ENCODE data around the gene FXR2. TPM values are rescaled to one million over a fixed set of nuclear protein-coding genes. Genes with fewer than 3 reads are reported as not detected.

Gene FXR2
- total RNA-seq, 1 experiment from 2014 or later, result 11.4 TPM

GRCh38 chr17:7573324-7574080, 41.2 kb downstream of the FXR2 start:
- DNase-seq (ENCODE audit: low spot score), result peak; percentile 82

DNA sequence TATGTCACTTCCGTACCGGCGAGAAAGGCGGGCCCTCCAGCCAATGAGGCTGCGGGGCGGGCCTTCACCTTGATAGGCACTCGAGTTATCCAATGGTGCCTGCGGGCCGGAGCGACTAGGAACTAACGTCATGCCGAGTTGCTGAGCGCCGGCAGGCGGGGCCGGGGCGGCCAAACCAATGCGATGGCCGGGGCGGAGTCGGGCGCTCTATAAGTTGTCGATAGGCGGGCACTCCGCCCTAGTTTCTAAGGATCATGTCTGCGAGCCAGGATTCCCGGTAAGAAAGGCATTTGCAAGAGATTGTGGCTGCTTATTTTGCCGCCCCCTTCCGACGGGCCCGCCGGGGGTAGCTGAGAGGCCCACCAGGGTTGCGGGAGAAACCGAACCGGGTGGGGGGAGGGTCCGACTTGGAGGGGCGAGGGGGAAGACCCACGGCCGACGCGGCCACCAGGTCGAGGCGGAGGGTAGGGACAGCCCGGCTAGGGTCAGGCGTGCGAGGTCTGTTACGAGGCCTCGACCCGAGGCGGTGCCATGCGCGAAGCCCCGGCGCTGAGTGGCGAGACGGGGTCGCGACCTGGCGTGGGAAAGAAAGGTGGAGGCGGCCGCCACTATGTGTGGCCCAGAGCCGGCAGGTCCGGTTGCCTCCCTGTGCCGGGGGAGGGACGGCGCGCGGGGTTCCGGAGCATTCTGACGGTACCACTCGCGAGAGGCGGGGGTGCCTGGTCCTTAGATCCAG, 41.9 kb downstream of the FXR2 start:
- peak; percentile 96 for DNase-seq (ENCODE audit: low spot score)

DNA sequence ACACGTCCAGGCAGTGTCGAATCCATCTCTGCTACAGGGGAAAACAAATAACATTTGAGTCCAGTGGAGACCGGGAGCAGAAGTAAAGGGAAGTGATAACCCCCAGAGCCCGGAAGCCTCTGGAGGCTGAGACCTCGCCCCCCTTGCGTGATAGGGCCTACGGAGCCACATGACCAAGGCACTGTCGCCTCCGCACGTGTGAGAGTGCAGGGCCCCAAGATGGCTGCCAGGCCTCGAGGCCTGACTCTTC, 42.4 kb downstream of the FXR2 start:
- no peak for DNase-seq (ENCODE audit: low spot score)

GRCh38 chr17:7570351-7570750, 44.3 kb downstream of the FXR2 start:
- DNase-seq (ENCODE audit: low spot score), result no peak

DNA sequence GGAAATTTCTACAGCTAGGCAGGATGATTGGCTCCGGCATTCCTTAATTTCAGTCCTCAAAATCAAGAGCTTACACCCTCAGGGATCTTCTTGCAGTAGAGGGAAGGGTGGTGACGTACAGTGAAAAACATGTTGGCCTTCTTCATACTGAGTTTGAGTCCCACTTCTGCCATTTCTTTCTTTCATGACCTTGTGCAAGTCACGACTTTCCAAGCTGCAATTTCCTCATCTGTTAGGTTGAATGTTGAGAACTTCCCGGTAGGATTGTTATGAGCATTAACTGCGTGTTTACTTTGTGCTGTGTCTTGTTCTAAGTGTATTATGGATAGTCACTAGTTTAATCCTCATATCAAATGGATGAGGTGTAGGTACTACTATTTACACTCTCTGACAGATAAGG, 45.1 kb downstream of the FXR2 start:
- DNase-seq (ENCODE audit: low spot score), result no peak

DNA sequence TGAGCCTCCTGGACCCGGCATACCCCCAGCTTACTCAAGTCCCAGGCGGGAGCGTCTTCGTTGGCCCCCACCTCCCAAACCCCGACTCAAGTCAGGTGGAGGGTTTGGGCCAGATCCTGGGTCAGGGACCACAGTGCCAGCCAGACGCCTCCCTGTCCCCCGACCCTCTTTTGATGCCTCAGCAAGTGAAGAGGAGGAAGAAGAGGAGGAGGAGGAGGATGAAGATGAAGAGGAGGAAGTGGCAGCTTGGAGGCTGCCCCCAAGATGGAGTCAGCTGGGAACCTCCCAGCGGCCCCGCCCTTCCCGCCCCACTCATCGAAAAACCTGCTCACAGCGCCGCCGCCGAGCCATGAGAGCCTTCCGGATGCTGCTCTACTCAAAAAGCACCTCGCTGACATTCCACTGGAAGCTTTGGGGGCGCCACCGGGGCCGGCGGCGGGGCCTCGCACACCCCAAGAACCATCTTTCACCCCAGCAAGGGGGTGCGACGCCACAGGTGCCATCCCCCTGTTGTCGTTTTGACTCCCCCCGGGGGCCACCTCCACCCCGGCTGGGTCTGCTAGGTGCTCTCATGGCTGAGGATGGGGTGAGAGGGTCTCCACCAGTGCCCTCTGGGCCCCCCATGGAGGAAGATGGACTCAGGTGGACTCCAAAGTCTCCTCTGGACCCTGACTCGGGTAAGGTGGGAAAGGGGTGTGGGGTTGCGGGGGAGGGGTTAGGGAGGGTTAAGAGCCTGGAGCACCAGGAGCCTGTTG, 51.4 kb downstream of the FXR2 start:
- no peak for DNase-seq (ENCODE audit: low spot score)

DNA sequence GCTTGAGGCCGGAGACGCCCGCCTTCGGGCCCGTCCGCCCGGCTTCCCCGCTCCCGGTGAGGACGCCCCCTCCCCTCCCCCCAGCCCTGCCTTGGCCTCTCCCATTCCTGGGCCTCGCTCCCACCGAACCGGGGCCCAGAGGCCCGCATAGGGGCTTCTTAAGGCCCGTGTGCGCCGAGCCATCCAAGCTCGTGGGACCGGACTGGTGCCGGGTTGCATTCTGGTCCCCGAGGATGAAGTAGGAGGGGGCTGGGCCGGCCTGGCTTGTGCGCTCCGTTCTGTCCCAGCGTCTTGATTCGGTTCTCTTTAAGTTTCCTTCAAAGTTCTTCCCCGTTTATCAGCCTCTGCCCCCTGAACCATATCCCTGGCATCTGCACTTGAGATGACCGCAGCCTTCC, 52.5 kb downstream of the FXR2 start:
- DNase-seq (ENCODE audit: low spot score), result no peak

- DNase-seq (ENCODE audit: low spot score), result peak; percentile 72
Measured at GRCh38 chr17:7561589-7562207, 53.0 kb downstream of the FXR2 start, which contains the start of gene SENP3. Gene SENP3, plus strand, starts transcription at chr17:7561919. Its CDS starts 1,158 bp downstream, at chr17:7563077.

DNA sequence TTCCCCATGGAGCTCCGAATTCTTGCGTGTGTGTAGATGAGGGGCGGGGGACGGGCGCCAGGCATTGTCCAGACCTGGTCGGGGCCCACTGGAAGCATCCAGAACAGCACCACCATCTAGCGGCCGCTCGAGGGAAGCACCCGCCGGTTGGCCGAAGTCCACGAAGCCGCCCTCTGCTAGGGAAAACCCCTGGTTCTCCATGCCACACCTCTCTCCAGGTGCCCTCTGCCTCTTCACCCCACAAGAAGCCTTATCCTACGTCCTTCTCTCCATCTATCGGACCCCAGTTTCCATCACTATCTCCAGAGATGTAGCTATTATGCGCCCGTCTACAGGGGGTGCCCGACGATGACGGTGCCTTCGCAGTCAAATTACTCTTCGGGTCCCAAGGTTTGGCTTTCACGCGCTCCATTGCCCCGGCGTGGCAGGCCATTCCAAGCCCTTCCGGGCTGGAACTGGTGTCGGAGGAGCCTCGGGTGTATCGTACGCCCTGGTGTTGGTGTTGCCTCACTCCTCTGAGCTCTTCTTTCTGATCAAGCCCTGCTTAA, 53.6 kb downstream of the FXR2 start:
- peak; percentile 64 for DNase-seq (ENCODE audit: low spot score)

GRCh38 chr17:7560172-7561027, 54.3 kb downstream of the FXR2 start:
- no peak for DNase-seq (ENCODE audit: low spot score)

- no peak for DNase-seq (ENCODE audit: low spot score)
Measured at GRCh38 chr17:7559320-7560171, 55.2 kb downstream of the FXR2 start.

DNA sequence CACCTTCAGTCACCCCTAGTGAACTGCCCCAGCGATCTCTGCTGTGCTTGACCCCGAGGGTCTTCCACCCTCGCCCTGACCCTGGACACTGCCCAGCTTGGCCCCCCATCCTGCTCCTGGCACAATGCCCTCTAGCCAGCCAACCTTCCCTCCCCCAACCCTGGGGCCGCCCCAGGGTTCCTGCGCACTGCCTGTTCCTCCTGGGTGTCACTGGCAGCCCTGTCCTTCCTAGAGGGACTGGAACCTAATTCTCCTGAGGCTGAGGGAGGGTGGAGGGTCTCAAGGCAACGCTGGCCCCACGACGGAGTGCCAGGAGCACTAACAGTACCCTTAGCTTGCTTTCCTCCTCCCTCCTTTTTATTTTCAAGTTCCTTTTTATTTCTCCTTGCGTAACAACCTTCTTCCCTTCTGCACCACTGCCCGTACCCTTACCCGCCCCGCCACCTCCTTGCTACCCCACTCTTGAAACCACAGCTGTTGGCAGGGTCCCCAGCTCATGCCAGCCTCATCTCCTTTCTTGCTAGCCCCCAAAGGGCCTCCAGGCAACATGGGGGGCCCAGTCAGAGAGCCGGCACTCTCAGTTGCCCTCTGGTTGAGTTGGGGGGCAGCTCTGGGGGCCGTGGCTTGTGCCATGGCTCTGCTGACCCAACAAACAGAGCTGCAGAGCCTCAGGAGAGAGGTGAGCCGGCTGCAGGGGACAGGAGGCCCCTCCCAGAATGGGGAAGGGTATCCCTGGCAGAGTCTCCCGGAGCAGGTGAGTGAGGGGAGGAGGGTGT, 56.0 kb downstream of the FXR2 start, which contains the start of gene TNFSF13:
TNFSF13 (plus strand) TSS at position 207 of the 776 bp plus-strand sequence; CDS start at position 497, 290 bp downstream.
- DNase-seq (ENCODE audit: low spot score), result no peak

DNA sequence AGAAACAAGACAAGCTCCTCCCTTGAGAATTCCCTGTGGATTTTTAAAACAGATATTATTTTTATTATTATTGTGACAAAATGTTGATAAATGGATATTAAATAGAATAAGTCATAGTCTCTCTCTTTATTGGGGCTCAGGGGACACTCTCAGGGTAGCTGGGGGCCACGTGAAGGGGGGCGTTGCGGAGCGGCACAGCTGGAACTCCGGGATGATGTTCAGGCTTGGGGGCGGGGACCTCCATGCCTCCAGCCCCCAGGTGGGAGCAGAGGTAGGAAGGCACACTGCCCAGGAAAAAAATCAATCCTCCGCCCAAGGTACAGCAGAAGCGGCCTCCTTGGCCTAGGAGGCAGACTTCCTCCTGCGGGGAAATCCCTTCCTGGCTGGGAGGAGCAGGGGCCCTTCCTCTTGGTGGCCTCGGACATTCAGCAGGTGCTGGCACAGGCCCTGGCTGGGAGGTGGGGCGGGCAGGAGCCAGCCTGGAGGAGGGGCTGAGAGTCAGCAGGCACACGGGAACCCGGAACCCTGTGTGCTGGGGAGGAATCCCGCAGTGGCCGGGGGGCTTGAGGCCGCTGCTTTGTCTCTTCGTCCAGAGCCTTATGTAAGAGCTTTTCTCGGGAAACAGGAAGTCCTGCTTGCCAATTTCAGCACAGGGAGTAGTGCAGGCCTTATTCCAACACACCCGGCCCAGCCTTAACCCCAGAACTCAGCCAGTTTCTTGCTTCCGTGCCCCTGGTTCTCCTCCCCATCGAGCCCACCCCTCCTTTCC, 56.7 kb downstream of the FXR2 start:
- DNase-seq (ENCODE audit: low spot score), result no peak

DNA sequence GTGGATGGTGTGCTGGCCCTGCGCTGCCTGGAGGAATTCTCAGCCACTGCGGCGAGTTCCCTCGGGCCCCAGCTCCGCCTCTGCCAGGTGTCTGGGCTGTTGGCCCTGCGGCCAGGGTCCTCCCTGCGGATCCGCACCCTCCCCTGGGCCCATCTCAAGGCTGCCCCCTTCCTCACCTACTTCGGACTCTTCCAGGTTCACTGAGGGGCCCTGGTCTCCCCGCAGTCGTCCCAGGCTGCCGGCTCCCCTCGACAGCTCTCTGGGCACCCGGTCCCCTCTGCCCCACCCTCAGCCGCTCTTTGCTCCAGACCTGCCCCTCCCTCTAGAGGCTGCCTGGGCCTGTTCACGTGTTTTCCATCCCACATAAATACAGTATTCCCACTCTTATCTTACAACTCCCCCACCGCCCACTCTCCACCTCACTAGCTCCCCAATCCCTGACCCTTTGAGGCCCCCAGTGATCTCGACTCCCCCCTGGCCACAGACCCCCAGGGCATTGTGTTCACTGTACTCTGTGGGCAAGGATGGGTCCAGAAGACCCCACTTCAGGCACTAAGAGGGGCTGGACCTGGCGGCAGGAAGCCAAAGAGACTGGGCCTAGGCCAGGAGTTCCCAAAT, 57.4 kb downstream of the FXR2 start:
- DNase-seq (ENCODE audit: low spot score), result no peak

GRCh38 chr17:7556627-7557026, 58.1 kb downstream of the FXR2 start:
- DNase-seq (ENCODE audit: low spot score), result no peak

GRCh38 chr17:7555320-7555948, 59.3 kb downstream of the FXR2 start:
- DNase-seq (ENCODE audit: low spot score), result no peak

GRCh38 chr17:7553356-7553755, 61.3 kb downstream of the FXR2 start:
- no peak for DNase-seq (ENCODE audit: low spot score)

Data from H4 (cell line).